Measurements from ENCODE around the gene TTC23L. TPM values are rescaled to one million over a fixed set of nuclear protein-coding genes. Genes with fewer than 3 reads are reported as not detected.

The TTC23L gene
- total and polyA plus RNA-seq, 9 donors: 0.15 to 3.3 (median 0.48) TPM

DNA sequence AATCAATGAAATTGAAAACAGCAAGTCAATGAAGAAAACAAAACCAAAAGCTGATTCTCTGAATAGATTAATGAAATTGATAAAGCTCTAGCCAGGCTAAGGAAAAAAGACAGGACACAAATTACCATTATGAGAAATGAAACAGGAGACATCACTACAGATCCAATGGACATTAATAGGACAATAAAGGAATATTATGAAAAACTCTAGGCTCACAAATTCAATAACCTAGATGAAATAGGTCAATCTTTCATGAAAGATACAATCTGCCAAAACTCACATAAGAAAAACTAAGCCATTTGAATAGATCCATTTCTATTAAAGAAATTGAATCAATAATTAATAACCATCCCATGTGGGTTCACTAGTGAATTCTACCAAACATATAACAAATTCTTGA, 37.3 kb downstream of the TTC23L start:
- Histone ChIP-seq H3K9me3 (no peaks in the 10 kb centered on the region), H3K4me3 (no peak overlapping the region)

DNA sequence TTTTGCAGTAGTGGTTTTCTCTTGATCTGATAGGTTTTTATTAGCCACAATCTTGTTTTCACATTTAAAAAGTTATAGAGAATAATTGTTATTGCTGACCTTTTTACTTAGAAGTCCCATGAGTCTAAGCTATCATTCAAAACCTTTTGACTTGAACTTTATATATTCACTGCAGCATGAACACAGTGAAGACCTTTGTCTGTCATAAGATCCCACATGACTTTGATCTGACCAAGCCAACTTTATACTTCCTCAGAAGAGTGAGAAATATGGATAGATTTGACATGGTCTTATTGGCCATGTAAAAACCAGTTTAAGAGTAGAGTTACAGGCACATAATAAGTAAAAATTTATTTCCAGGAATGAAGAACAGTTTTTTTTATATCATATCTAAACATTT, 42.3 kb downstream of the TTC23L start:
- TF ChIP-seq POLR2A (IDR thresholded peaks at IDR 0.05) (no peak), EP300 (IDR thresholded peaks at IDR 0.05) (no peak)
- TF ChIP-seq, protein P1, sequence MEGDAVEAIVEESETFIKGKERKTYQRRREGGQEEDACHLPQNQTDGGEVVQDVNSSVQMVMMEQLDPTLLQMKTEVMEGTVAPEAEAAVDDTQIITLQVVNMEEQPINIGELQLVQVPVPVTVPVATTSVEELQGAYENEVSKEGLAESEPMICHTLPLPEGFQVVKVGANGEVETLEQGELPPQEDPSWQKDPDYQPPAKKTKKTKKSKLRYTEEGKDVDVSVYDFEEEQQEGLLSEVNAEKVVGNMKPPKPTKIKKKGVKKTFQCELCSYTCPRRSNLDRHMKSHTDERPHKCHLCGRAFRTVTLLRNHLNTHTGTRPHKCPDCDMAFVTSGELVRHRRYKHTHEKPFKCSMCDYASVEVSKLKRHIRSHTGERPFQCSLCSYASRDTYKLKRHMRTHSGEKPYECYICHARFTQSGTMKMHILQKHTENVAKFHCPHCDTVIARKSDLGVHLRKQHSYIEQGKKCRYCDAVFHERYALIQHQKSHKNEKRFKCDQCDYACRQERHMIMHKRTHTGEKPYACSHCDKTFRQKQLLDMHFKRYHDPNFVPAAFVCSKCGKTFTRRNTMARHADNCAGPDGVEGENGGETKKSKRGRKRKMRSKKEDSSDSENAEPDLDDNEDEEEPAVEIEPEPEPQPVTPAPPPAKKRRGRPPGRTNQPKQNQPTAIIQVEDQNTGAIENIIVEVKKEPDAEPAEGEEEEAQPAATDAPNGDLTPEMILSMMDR (IDR thresholded peaks at IDR 0.05): no peak
- H3K9me3 ChIP-seq: no peaks in the 10 kb centered on the region
- H3K4me1 ChIP-seq (ENCODE audit: insufficient read depth): no peaks in the 10 kb centered on the region
- H3K27ac ChIP-seq: no peak overlapping the region
- no peaks in the 10 kb centered on the region for H3K36me3 ChIP-seq
- H3K4me3 ChIP-seq: no peak overlapping the region
- intact Hi-C loops (cut with DNase I): no loop called here
- no peak for DNase-seq
- H3K27me3 ChIP-seq: no peaks in the 10 kb centered on the region

More for the DNA sequence above, 37.3 kb downstream of the TTC23L start:
- no peak overlapping the region for H3K27ac ChIP-seq
- no peaks in the 10 kb centered on the region for H3K36me3 ChIP-seq
- no peaks in the 10 kb centered on the region for H3K4me1 ChIP-seq (ENCODE audit: insufficient read depth)
- intact Hi-C loops (cut with DNase I): no loop called here
- no peak for TF ChIP-seq EP300 (IDR thresholded peaks at IDR 0.05)
- TF ChIP-seq, protein P1 (IDR thresholded peaks at IDR 0.05): no peak
- no peak for TF ChIP-seq POLR2A (IDR thresholded peaks at IDR 0.05)
- DNase-seq: no peak
- H3K27me3 ChIP-seq: no peaks in the 10 kb centered on the region

DNA sequence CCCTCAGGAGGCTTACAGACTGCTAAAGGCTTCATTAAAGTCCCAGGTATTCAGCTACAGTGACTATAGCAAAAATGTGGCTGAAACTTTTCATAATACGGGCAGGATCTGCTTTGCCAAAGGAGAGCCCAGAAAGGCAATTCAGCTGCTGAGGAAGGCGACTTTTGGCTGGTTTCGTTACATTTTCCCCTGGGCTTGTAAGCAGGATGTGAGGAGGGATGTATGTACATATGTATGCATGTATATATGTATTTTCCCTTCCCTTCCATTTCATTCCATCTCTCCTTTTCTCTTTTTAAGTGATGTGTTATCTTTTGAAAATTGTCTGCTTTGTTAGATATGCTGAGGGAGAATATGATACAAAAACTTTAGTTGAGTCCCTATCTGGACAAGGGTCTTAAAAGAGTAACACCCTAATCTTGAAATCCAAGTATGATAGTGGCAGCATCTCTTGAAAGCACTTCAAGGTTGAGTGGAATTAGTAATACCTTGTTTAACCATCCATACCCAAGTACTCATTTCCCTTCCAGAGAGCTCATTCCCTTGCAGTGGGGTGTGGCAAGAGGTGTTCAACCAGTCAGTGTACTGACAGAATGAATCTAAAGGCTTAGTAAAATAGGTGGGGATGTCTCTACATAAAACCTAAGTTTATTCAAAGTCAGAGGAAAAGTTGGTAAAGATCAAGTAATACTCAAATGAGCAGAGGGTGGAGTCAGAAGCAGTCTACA, 47.6 kb downstream of the TTC23L start:
- intact Hi-C loops (cut with DNase I): no loop called here
- WGBS, 3 donors: 94 to 96% (median 95%) methylated on average over 3 of the region's 3 CpGs
- no peak for DNase-seq

DNA sequence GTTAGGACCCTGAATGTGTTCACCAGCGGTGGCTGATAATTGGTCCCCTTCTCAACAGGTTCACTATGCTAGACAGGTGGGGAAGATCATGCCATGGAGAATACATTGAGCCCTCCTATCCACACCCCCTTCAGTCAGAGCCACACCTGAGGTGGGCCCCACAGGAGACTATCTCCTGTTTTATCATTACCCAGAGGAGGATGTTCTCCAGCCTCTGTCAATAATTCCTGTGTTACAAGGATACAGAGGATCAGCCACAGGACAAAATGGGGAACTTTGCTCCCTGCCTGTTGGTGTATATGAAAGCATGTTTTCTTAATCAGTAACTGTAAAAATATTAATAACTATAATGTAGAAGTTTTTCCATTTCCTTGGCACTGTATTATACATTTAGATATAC, 50.4 kb downstream of the TTC23L start:
- TF ChIP-seq, protein P1 (IDR thresholded peaks at IDR 0.05): no peak
- no peak for TF ChIP-seq POLR2A (IDR thresholded peaks at IDR 0.05)
- no peak for TF ChIP-seq EP300 (IDR thresholded peaks at IDR 0.05)
- no peaks in the 10 kb centered on the region for H3K27me3 ChIP-seq
- H3K4me1 ChIP-seq (ENCODE audit: insufficient read depth): no peaks in the 10 kb centered on the region
- 88 to 100% (median 95%) methylated on average over 1 of the region's 1 CpG for WGBS, 3 donors
- intact Hi-C loops (cut with DNase I): no loop called here
- no peak for DNase-seq
- H3K36me3 ChIP-seq: no peaks in the 10 kb centered on the region
- no peaks in the 10 kb centered on the region for H3K9me3 ChIP-seq
- no peak overlapping the region for H3K4me3 ChIP-seq
- no peak overlapping the region for H3K27ac ChIP-seq

More for the DNA sequence above, 47.6 kb downstream of the TTC23L start:
- H3K4me1 ChIP-seq (ENCODE audit: insufficient read depth): no peaks in the 10 kb centered on the region
- no peak for TF ChIP-seq POLR2A (IDR thresholded peaks at IDR 0.05)
- TF ChIP-seq EP300 (IDR thresholded peaks at IDR 0.05): no peak
- TF ChIP-seq, protein P1 (IDR thresholded peaks at IDR 0.05): no peak
- H3K27me3 ChIP-seq: no peaks in the 10 kb centered on the region
- no peaks in the 10 kb centered on the region for H3K36me3 ChIP-seq
- no peak overlapping the region for H3K4me3 ChIP-seq
- no peak overlapping the region for H3K27ac ChIP-seq
- no peaks in the 10 kb centered on the region for H3K9me3 ChIP-seq
